Left forelimb (tissue), 1 donor: Measurements from ENCODE around the gene AGO3.
"Not testable (repeated sequence)": the region's sequence is repeated elsewhere in the genome, so short reads cannot be mapped to it uniquely, and the experiment has no call there.

ENCODE experiments used
- DNase-seq: peaks from one replicate; pipeline ENCODE4 v3.0.0-alpha.2; 2018; ENCODE audit warnings: low spot score

Gene AGO3

DNA sequence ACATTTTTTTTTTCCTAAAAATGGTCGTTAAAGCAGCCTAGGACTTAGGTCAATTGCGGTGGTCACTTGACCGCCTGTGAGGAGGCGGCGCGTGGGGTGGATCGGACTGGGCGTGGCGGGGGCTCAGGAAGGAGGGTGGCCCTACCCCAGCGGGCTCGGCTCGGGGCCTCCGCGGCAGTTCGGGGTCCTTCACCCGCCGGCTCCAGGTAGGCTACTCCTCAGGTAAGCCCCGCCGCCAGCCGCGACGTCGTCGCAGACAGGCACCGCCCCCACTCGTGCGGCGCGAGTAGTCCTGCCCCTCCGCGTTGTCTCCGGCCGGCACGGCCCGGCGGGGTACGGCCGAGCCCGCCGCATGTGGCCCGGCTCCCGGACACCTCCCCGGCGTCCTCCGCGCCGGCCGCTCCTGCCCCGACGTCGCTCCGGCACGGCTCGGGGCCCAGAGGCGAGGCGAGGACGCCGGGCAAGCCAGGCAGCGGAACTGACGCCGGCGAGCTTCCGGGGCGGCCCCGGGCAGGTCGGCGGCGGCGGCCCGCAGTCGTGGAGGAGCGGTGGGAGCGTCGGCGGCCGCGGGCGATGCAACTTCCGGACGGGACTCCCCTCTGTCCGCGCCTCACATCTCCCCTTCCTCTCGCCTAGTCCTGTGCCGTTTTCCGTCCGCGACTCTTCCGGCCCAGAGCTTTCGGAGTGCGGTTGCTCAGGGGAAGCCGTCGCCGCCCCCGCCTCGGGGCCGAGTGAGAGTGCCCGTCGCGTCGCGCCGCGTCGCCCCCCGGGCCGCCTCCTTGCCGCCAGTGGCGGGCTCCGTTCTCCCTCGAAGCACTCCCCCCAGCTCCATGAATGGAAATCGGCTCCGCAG lies at the start of gene AGO3:
AGO3 (plus strand) TSS at position 513 of the 853 bp plus-strand sequence; CDS start at position 835, 322 bp downstream.
- DNase-seq = peak; percentile 89

- no peak for DNase-seq
Measured at GRCh38 chr1:35881850-35882273, 49.0 kb upstream of the AGO3 start.

- no peak for DNase-seq
Measured at GRCh38 chr1:35882586-35882944, 48.3 kb upstream of the AGO3 start.

DNA sequence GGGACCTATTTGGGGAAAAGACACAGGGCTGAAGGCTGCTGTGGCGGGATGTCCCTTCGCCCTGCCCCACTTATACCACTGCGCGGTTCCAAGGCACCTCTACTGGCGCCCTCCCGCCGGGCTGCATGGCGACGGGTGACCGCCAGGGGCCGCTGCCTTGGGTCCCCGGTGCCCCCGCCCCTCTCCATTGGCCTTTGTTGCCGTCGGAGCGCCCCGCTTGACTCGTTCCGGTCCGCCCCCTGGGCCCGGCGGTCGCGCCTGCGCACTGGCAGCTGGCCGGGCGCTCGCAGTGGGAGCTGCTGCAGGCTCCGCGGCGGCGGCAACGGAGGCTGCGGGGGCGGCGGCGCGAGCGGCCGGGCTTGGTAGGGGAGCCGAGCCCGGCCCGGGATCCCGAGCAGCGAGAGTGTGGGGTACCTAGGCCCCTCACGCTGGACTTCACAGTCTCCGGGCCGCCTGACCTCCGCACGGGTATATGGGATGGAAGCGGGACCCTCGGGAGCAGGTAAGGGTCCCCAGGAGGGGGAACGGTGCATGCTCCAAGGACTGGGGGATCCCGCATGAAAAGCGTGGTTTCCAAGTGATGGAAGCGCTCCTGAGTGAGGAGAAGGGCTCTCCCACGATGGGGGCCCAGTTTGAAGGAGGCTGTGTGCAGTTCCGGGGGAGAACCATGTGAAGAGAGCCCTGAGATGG lies 47.8 kb upstream of the AGO3 start, which contains the start of gene AGO1:
AGO1 (plus strand) TSS at position 265 of the 690 bp plus-strand sequence; CDS start at position 478, 213 bp downstream.
- peak; percentile 95 for DNase-seq

DNA sequence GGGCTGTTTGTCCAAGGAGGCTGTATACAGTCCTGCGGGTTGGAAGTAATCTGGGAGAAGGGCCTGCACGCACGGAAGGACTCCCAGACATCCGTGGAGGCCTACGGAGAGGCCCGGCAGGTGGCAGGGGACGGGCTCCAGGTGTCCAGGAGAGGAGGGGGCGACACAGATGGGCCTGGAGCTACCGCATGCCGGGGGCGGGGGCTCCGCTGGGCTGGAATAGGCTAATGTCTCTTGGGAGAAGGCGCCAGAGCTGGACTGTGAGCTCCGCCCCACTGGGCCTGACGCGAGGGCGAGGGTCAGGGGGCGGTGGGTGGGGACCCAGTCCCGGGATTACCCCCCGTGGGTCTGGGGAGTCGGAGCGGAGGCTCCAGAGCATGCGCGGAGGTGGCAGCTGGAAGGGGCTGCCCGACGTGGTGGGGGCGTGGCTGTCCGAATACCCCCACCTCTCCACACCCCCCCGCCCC lies 47.2 kb upstream of the AGO3 start:
- peak; percentile 73 for DNase-seq

- DNase-seq = no peak
Measured at GRCh38 chr1:35884934-35885333, 46.0 kb upstream of the AGO3 start.

DNA sequence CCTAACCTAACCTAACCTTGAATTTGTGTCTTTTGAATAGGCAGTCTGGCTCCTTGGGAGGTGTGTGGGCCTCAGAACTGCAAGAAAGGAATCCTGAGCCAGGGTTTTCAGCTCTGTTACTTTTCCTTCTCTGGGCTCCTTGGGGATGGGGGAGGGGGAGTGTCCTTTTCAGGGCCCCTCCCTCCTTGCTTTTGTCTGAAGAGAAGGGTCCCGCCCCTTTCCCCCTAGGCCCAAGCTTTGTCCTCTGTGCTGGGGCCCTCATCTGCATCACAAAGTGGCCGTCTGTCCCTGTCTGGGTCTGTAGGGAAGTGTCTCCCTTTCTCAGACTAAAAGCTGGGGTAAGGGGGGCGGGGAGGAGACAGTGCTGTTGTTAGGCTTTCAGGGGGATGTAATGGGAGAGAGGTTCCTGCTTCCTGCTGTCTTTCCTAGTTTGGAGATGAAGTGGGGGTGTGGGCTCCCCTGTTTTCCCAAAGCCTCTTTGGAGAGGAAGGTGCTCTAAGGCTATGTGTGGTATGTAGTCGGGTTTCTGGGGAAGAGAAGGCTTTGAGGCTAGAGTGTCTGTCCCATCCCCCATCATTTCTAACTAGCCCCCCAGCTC lies 44.8 kb upstream of the AGO3 start:
- no peak for DNase-seq

- no peak for DNase-seq
Measured at GRCh38 chr1:35886577-35887431, 44.1 kb upstream of the AGO3 start.

- DNase-seq = no peak
Measured at GRCh38 chr1:35887508-35887907, 43.4 kb upstream of the AGO3 start.

- DNase-seq = no peak
Measured at GRCh38 chr1:35888255-35888654, 42.6 kb upstream of the AGO3 start.

GRCh38 chr1:35888981-35889380 lies 41.9 kb upstream of the AGO3 start:
- DNase-seq = not testable (repeated sequence)

DNA sequence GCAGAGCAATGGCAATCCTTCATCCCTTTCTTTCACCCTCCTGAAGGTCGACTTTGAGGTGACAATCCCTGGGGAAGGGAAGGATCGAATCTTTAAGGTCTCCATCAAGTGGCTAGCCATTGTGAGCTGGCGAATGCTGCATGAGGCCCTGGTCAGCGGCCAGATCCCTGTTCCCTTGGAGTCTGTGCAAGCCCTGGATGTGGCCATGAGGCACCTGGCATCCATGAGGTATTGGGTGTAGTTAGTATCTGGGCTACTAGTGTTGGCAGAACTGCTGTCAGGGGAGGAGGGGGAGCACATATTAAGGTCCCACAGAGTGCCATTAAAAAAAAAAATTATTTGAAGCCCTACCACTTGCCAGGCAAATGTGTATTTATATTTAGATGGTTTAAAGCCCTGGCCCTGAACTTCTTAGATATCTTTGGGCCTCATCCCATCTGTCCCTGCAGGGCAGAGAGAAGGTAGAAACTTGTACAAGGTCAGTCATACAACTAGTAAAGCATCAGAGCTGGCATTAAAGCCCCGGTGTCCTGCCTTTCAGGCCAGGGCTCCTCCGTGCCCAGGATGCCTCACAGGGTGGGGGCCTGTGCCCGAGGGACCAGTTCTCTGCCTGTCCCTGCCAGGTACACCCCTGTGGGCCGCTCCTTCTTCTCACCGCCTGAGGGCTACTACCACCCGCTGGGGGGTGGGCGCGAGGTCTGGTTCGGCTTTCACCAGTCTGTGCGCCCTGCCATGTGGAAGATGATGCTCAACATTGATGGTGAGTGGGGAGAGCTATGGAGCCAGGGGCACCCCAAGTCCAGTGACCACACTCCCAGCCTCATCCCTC lies 37.6 kb upstream of the AGO3 start:
- DNase-seq = no peak

- no peak for DNase-seq
Measured at GRCh38 chr1:35894183-35894582, 36.7 kb upstream of the AGO3 start.

DNA sequence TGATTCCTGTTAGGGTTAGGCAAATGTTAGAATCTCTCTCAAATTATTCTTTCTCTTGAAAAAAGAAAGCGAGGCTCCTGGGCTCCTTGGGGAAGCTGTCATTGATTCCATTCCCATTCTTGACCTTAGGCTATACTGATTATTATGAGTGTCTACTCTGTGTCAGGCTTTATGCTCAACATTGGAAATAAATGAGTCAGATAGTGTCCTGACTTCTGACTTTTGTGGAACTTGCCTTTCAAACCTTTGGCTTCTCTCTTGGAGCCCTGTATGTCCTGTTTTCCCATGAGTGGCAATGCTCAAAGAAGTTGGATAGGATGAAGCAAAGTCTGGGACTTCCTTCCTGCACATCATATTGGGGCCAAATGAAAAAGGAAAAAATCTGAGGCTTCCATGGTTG lies 36.2 kb upstream of the AGO3 start:
- DNase-seq = no peak

DNA sequence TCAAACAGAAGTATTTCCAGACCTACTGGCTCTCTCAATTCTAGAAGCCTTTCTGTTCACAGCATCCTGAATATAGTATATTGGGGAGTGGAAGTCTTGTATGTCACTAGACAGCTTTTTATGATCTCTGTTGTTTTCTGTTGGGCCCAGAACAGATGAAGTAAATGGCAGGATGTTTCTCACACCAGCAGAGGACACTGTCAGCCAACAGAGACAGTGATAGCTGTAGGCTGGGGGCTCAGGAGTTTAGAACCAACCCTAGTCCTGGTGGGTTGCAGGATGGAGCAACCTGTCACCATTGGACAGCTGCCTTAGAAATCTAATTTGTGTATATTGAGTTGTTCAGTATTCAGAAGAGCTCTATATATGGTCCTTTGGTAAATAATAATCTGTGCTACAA lies 31.0 kb upstream of the AGO3 start:
- DNase-seq = no peak

DNA sequence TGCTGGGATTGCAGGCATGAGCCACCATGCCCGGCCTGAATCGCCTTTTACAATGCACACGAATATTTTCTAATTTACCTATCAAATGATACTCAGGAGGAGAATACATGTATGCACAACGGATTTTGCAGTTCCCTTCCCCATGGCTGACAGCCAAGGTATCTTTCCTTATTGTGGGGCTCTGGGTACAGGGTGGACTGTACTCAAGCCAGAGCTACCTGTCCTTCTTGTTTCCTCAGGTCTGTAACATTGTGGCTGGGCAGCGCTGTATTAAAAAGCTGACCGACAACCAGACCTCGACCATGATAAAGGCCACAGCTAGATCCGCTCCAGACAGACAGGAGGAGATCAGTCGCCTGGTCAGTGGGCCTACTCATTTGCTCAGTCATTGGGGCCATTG lies 29.7 kb upstream of the AGO3 start:
- no peak for DNase-seq

DNA sequence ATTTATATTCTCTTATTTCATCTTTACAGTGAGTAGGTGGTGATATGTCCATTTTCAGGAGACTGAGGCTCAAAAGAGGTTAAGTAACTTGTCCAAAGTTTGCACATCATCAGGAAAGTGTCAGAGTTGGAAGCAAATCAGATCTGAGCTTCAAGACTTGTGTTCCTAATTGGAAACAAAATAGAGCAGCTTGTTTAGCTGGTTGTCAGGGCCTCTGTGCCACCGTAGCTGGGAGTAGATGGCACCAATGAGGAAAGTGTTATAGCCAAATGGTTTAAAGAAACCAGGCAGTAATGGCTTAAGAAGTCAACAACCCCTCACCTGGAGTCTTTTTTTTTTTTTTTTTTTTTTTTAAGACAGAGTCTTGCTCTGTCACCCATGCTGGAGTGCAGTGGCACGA lies 28.2 kb upstream of the AGO3 start:
- DNase-seq = no peak

DNA sequence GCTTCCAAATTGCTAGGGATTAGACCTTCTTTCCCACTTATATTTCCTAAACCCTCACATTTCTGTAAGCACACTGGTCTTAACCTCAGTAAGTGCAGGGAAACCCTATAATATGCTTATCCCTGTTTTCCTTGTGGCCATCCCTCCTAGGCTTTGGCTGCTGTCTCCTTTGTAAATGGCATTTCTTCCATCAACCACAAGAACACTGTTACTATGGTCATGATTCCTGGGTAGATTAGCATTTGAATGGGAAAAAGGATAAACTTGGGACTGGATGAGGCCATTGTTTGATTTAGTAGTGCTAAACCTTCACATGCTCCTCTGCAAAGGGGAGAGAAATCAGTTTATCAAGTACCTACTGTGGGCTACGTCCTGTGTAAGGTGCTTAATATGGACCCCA lies 16.2 kb upstream of the AGO3 start:
- no peak for DNase-seq

- DNase-seq = no peak
Measured at GRCh38 chr1:35915693-35916092, 15.2 kb upstream of the AGO3 start.

GRCh38 chr1:35923791-35924221 lies 7.1 kb upstream of the AGO3 start:
- DNase-seq = no peak

GRCh38 chr1:35924838-35925237 lies 6.1 kb upstream of the AGO3 start:
- DNase-seq = no peak
